ENCODE measurements around the gene NIPAL1. TPM values are rescaled to one million over a fixed set of nuclear protein-coding genes. Genes with fewer than 3 reads are reported as not detected.

The NIPAL1 gene
- polyA plus RNA-seq, 12 donors, result 1.1 to 9.7 (median 5.6) TPM; not detected in 1

- DNase-seq, result no peak
Observed at GRCh38 chr4:48022192-48022799, 5.7 kb downstream of the NIPAL1 start.

GRCh38 chr4:48024522-48024921 is 8.0 kb downstream of the NIPAL1 start:
- DNase-seq, result no peak

- no peak for DNase-seq
Observed at GRCh38 chr4:48025005-48025404, 8.4 kb downstream of the NIPAL1 start.

GRCh38 chr4:48027653-48028052 is 11.1 kb downstream of the NIPAL1 start:
- DNase-seq, result no peak

GRCh38 chr4:48028696-48029095 is 12.1 kb downstream of the NIPAL1 start:
- no peak for DNase-seq

GRCh38 chr4:48030470-48030869 is 13.9 kb downstream of the NIPAL1 start:
- DNase-seq, result no peak

GRCh38 chr4:48031802-48032525 is 15.4 kb downstream of the NIPAL1 start:
- DNase-seq, result no peak

- DNase-seq, result no peak
Observed at GRCh38 chr4:48032721-48033120, 16.1 kb downstream of the NIPAL1 start.

GRCh38 chr4:48033412-48033811 is 16.8 kb downstream of the NIPAL1 start:
- DNase-seq, result no peak

- no peak for DNase-seq
Observed at GRCh38 chr4:48033825-48034413, 17.3 kb downstream of the NIPAL1 start.

- no peak for DNase-seq
Observed at GRCh38 chr4:48035952-48036351, 19.4 kb downstream of the NIPAL1 start.

- no peak for DNase-seq
Observed at GRCh38 chr4:48037117-48037462, 20.5 kb downstream of the NIPAL1 start.

GRCh38 chr4:48038666-48039065 is 22.1 kb downstream of the NIPAL1 start:
- no peak for DNase-seq

- DNase-seq, result no peak
Observed at GRCh38 chr4:48039561-48039960, 23.0 kb downstream of the NIPAL1 start.

- DNase-seq, result no peak
Observed at GRCh38 chr4:48041535-48042137, 25.1 kb downstream of the NIPAL1 start.

GRCh38 chr4:48042979-48043461 is 26.4 kb downstream of the NIPAL1 start:
- no peak for DNase-seq

GRCh38 chr4:48043504-48043903 is 26.9 kb downstream of the NIPAL1 start:
- DNase-seq, result no peak

- no peak for DNase-seq
Observed at GRCh38 chr4:48044298-48044697, 27.7 kb downstream of the NIPAL1 start.

- DNase-seq, result no peak
Observed at GRCh38 chr4:48046059-48046458, 29.5 kb downstream of the NIPAL1 start.

- DNase-seq, result no peak
Observed at GRCh38 chr4:48047421-48047844, 30.9 kb downstream of the NIPAL1 start.

GRCh38 chr4:48047896-48048295 is 31.3 kb downstream of the NIPAL1 start:
- DNase-seq, result no peak

GRCh38 chr4:48049483-48049882 is 32.9 kb downstream of the NIPAL1 start:
- no peak for DNase-seq

GRCh38 chr4:48051078-48051477 is 34.5 kb downstream of the NIPAL1 start:
- DNase-seq, result no peak
